GM12878 (cell line): Measurements from ENCODE around the gene PRKAG3. TPM values are rescaled to one million over a fixed set of nuclear protein-coding genes. Genes with fewer than 3 reads are reported as not detected.

Experiments used
- CBX3 ChIP-seq: fragments of 200-600 bp; sonication (generic); IDR thresholded peaks from 2 replicates; pipeline ENCODE4 v1.6.1; 2016; ENCODE audit warnings: low read depth, borderline replicate concordance
- CBX5 ChIP-seq: sonication (generic); IDR thresholded peaks from 2 replicates; pipeline ENCODE4 v1.6.1; 2016; ENCODE audit warnings: low read depth, moderate library complexity, mild to moderate bottlenecking, inconsistent platforms
- KAT2A ChIP-seq: conservative IDR thresholded peaks from 2 replicates; pipeline ENCODE4 v1.6.1; 2011; ENCODE audit warnings: low read depth, low read length; ENCODE audit not compliant: control insufficient read depth
- MTA3 ChIP-seq: IDR thresholded peaks from 2 replicates; pipeline ENCODE4 v1.6.1; 2012; ENCODE audit warnings: low read length, inconsistent platforms, borderline replicate concordance
- MYB ChIP-seq: fragments of 150-350 bp; IDR thresholded peaks from 2 replicates; pipeline ENCODE4 v1.6.1; 2014; ENCODE audit warnings: mild to moderate bottlenecking, low read depth, low read length, borderline replicate concordance
- NBN ChIP-seq: fragments of 450-650 bp; IDR thresholded peaks from 2 replicates; pipeline ENCODE4 v1.6.1; 2016
- NR2F1 ChIP-seq: fragments of 450-650 bp; conservative IDR thresholded peaks from 2 replicates; pipeline ENCODE4 v1.6.1; 2017; ENCODE audit warnings: mild to moderate bottlenecking
- RB1 ChIP-seq: fragments of 450-650 bp; formaldehyde crosslinking; IDR thresholded peaks from 2 replicates; pipeline ENCODE4 v1.6.1; 2017; ENCODE audit warnings: mild to moderate bottlenecking, borderline replicate concordance
- TAF1 ChIP-seq: IDR thresholded peaks from 2 replicates; pipeline ENCODE4 v1.6.1; 2011; ENCODE audit warnings: mild to moderate bottlenecking, low read depth, low read length, borderline replicate concordance
- TARDBP ChIP-seq: IDR thresholded peaks from 2 replicates; pipeline ENCODE4 v1.6.1; 2016; ENCODE audit warnings: borderline replicate concordance
- YBX1 ChIP-seq: fragments of 450-650 bp; IDR thresholded peaks from 2 replicates; pipeline ENCODE4 v1.6.1; 2016; ENCODE audit warnings: antibody characterized with exemption
- ZNF592 ChIP-seq: fragments of 450-650 bp; IDR thresholded peaks from 2 replicates; pipeline ENCODE4 v1.6.1; 2017; ENCODE audit warnings: mild to moderate bottlenecking, moderate library complexity
- ZZZ3 ChIP-seq: IDR thresholded peaks from 2 replicates; pipeline ENCODE4 v1.6.1; 2011; ENCODE audit warnings: low read depth; ENCODE audit not compliant: control insufficient read depth, insufficient read length
- polyA plus RNA-seq, 11 experiments: library from polyadenylated mRNA; depleted of rRNA in 4 of 11; unstranded in 6 of 11; stranded (reverse) in 5 of 11; fragments of >200 nt; fragmentation: Nextera tagmentation in 4 of 11; fragmentation: Illumina TruSeq in 1 of 11; extraction: Ambion mirVana in 4 of 11; extraction: Trizol in 1 of 11; gene quantifications; 1 replicate in 1 of 11; 2 replicates in 10 of 11; pipeline versions ENCODE4 v1.2.1 to v1.2.3, GENCODE V29; 2011 to 2016; ENCODE audit warnings: inconsistent platforms in 2 of 11, missing spikeins in 2 of 11, low read depth in 1 of 11
- total RNA-seq, 4 experiments: library from RNA; depleted of rRNA in 3 of 4; stranded (reverse); fragments of >200 nt in 3 of 4; fragmentation: Illumina TruSeq in 1 of 4; extraction: Trizol in 1 of 4; gene quantifications; 2 replicates each; pipeline versions ENCODE4 v1.2.1 to v1.2.3, GENCODE V29; 2013 to 2021
- TF ChIP-seq, protein P1 (sequence below): fragments of 450-650 bp; IDR thresholded peaks from 2 replicates; pipeline ENCODE4 v1.6.1; 2016; ENCODE audit warnings: mild to moderate bottlenecking, moderate library complexity, borderline replicate concordance
- TF ChIP-seq, protein P2 (sequence below), 3 experiments: IDR thresholded peaks in 2 of 3; conservative IDR thresholded peaks in 1 of 3; 2 replicates each; pipeline ENCODE4 v1.5.1; 2011; ENCODE audit warnings: low read depth in 3 of 3, low read length in 3 of 3, mild to moderate bottlenecking in 3 of 3, control low read depth in 2 of 3, moderate library complexity in 2 of 3, inconsistent platforms in 1 of 3, mixed read lengths in 1 of 3; ENCODE audit not compliant: control insufficient read depth in 2 of 3, insufficient read depth in 1 of 3; ENCODE audit errors: extremely low read depth in 1 of 3
- TF ChIP-seq, protein P3 (sequence below): IDR thresholded peaks from 2 replicates; pipeline ENCODE4 v1.6.1; 2012; ENCODE audit warnings: low read depth, low read length, improper control_type of control experiment
- TF ChIP-seq, protein P4 (sequence below): fragments of 450-650 bp; IDR thresholded peaks from 2 replicates; pipeline ENCODE4 v1.6.1; 2017; ENCODE audit warnings: borderline replicate concordance

Gene PRKAG3
- total and polyA plus RNA-seq, 10 of the 15 experiments (the other 5 are each of a cell fraction or from before 2014, with no cell fraction given), result 0.04 to 0.12 (median 0.06) TPM; not detected in 7

GRCh38 chr2:218880102-218880858 is 48.7 kb upstream of the PRKAG3 start, which contains the start of gene WNT10A (continued):
- TF ChIP-seq, protein P1, sequence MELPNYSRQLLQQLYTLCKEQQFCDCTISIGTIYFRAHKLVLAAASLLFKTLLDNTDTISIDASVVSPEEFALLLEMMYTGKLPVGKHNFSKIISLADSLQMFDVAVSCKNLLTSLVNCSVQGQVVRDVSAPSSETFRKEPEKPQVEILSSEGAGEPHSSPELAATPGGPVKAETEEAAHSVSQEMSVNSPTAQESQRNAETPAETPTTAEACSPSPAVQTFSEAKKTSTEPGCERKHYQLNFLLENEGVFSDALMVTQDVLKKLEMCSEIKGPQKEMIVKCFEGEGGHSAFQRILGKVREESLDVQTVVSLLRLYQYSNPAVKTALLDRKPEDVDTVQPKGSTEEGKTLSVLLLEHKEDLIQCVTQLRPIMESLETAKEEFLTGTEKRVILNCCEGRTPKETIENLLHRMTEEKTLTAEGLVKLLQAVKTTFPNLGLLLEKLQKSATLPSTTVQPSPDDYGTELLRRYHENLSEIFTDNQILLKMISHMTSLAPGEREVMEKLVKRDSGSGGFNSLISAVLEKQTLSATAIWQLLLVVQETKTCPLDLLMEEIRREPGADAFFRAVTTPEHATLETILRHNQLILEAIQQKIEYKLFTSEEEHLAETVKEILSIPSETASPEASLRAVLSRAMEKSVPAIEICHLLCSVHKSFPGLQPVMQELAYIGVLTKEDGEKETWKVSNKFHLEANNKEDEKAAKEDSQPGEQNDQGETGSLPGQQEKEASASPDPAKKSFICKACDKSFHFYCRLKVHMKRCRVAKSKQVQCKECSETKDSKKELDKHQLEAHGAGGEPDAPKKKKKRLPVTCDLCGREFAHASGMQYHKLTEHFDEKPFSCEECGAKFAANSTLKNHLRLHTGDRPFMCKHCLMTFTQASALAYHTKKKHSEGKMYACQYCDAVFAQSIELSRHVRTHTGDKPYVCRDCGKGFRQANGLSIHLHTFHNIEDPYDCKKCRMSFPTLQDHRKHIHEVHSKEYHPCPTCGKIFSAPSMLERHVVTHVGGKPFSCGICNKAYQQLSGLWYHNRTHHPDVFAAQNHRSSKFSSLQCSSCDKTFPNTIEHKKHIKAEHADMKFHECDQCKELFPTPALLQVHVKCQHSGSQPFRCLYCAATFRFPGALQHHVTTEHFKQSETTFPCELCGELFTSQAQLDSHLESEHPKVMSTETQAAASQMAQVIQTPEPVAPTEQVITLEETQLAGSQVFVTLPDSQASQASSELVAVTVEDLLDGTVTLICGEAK, result no peak
- TF ChIP-seq RB1 (peak; percentile 54; the same call in 1 of the 2 replicates), ZNF592 (no peak), CBX5 (no peak), MTA3 (no peak), KAT2A (no peak), NR2F1 (peak; percentile 72), YBX1 (no peak), TARDBP (no peak), NBN (peak; percentile 100), CBX3 (no peak), ZZZ3 (no peak), TAF1 (peak; percentile 49; the same call in 1 of the 2 replicates), MYB (no peak)
- TF ChIP-seq, protein P2, sequence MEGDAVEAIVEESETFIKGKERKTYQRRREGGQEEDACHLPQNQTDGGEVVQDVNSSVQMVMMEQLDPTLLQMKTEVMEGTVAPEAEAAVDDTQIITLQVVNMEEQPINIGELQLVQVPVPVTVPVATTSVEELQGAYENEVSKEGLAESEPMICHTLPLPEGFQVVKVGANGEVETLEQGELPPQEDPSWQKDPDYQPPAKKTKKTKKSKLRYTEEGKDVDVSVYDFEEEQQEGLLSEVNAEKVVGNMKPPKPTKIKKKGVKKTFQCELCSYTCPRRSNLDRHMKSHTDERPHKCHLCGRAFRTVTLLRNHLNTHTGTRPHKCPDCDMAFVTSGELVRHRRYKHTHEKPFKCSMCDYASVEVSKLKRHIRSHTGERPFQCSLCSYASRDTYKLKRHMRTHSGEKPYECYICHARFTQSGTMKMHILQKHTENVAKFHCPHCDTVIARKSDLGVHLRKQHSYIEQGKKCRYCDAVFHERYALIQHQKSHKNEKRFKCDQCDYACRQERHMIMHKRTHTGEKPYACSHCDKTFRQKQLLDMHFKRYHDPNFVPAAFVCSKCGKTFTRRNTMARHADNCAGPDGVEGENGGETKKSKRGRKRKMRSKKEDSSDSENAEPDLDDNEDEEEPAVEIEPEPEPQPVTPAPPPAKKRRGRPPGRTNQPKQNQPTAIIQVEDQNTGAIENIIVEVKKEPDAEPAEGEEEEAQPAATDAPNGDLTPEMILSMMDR (IDR thresholded peaks at IDR 0.05 in 2 of 3, conservative IDR thresholded peaks at IDR 0.05 in 1 of 3; ENCODE audit: control insufficient read depth in 2 of 3, extremely low read depth in 1 of 3, insufficient read depth in 1 of 3, low read depth in 3 of 3, low read length in 3 of 3), result no peak
- TF ChIP-seq, protein P3, sequence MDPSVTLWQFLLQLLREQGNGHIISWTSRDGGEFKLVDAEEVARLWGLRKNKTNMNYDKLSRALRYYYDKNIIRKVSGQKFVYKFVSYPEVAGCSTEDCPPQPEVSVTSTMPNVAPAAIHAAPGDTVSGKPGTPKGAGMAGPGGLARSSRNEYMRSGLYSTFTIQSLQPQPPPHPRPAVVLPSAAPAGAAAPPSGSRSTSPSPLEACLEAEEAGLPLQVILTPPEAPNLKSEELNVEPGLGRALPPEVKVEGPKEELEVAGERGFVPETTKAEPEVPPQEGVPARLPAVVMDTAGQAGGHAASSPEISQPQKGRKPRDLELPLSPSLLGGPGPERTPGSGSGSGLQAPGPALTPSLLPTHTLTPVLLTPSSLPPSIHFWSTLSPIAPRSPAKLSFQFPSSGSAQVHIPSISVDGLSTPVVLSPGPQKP, result no peak
- TF ChIP-seq, protein P4, sequence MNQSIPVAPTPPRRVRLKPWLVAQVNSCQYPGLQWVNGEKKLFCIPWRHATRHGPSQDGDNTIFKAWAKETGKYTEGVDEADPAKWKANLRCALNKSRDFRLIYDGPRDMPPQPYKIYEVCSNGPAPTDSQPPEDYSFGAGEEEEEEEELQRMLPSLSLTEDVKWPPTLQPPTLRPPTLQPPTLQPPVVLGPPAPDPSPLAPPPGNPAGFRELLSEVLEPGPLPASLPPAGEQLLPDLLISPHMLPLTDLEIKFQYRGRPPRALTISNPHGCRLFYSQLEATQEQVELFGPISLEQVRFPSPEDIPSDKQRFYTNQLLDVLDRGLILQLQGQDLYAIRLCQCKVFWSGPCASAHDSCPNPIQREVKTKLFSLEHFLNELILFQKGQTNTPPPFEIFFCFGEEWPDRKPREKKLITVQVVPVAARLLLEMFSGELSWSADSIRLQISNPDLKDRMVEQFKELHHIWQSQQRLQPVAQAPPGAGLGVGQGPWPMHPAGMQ, result no peak
